Gastroesophageal sphincter (tissue), 3 donors: Measurements from ENCODE around the gene NDUFA3.

Experiments
- CTCF ChIP-seq, 4 experiments: fragments of 200-600 bp in 2 of 4; fragments of 450-650 bp in 2 of 4; sonication (generic) in 1 of 4; IDR thresholded peaks; one replicate each; pipeline ENCODE4 v1.5.1; 2017 to 2019; ENCODE audit warnings: antibody characterized with exemption in 4 of 4, mild to moderate bottlenecking in 2 of 4, moderate library complexity in 2 of 4
- EP300 ChIP-seq: sonication (generic); formaldehyde crosslinking; IDR thresholded peaks from one replicate; pipeline ENCODE4 v1.6.1; 2017; ENCODE audit warnings: antibody characterized with exemption, mild to moderate bottlenecking
- POLR2A ChIP-seq, 2 donors: fragments of 450-650 bp; IDR thresholded peaks; one replicate each; pipeline ENCODE4 v1.6.1; 2017; ENCODE audit warnings: antibody characterized with exemption in 2 of 2, mild to moderate bottlenecking in 2 of 2, moderate library complexity in 1 of 2
- POLR2AphosphoS5 ChIP-seq: sonication (generic); formaldehyde crosslinking; IDR thresholded peaks from one replicate; pipeline ENCODE4 v1.6.1; 2017; ENCODE audit warnings: antibody characterized with exemption

- TF ChIP-seq EP300, result no peak
- TF ChIP-seq CTCF (IDR thresholded peaks at IDR 0.05), result no peak
- no peak for TF ChIP-seq POLR2AphosphoS5
- no peak for TF ChIP-seq POLR2A (IDR thresholded peaks at IDR 0.05)
Observed at GRCh38 chr19:54145541-54146158, 43.0 kb downstream of the NDUFA3 start.
